ENCODE data around the gene TBL1X. TPM values are rescaled to one million over a fixed set of nuclear protein-coding genes. Genes with fewer than 3 reads are reported as not detected.

The TBL1X gene
- total and polyA plus RNA-seq, 2 of the 13 experiments (the other 11 are each of a cell fraction or from before 2014, with no cell fraction given) = 17.6 to 19.9 TPM

- ATAC-seq (no peak), DNase-seq (ENCODE audit: low spot score) (no peak), FAIRE-seq (no peak)
- Histone ChIP-seq H3K79me2 (ENCODE audit: insufficient read depth, low read length) (no peaks in the 10 kb centered on the region), H3K27ac (ENCODE audit: extremely low read length, insufficient read depth, low read length) (no peak overlapping the region), H3K4me2 (ENCODE audit: low read depth, low read length) (no peak overlapping the region), H2AFZ (ENCODE audit: low read length) (no peak overlapping the region), H3K9ac (ENCODE audit: insufficient read depth, low read depth, low read length) (no peak overlapping the region), H3K4me3 (replicated peaks in 1 of 3; ENCODE audit: insufficient read depth in 1 of 3, low read depth in 2 of 3, low read length in 3 of 3) (no peak overlapping the region), H3K27me3 (ENCODE audit: control insufficient read depth in 1 of 2, insufficient read depth in 2 of 2, low read length in 2 of 2) (no peaks in the 10 kb centered on the region), H3K4me1 (ENCODE audit: insufficient read depth, low read length) (no peaks in the 10 kb centered on the region), H3K36me3 (replicated peaks in 1 of 2; ENCODE audit: control insufficient read depth in 1 of 2, insufficient read depth in 2 of 2, low read length in 2 of 2) (peaks cover 3 to 7% of the 10 kb centered on the region in 2 experiments; a peak in 3 of 5 replicates), H3K9me3 (ENCODE audit: low read length) (no peaks in the 10 kb centered on the region), H4K20me1 (ENCODE audit: insufficient read depth, low read length) (no peaks in the 10 kb centered on the region)
- in situ Hi-C loops (cut with HindIII; ENCODE audit: extremely low pct_ligation_motif_present, low pct_unique_long_range_greater_than_20kb) = no loop called here
- intact Hi-C loops (cut with micrococcal nuclease; ENCODE audit: unreplicated experiment) = no loop called here
- WGBS (ENCODE audit: low lambda C conversion rate) = 96% methylated on average over 6 of the region's 6 CpGs
- BruUV-seq (replicated peaks) = no TSS peak
- ChIA-PET POLR2A (no interaction called here), CTCF (ENCODE audit: low intra/inter-chr PET ratio, low total read pairs) (no interaction called here)
- TF ChIP-seq KMT2B (CRISPR knock-in tag; IDR thresholded peaks at IDR 0.05) (no peak), NFIB (CRISPR knock-in tag; IDR thresholded peaks at IDR 0.05; ENCODE audit: borderline replicate concordance) (no peak), GABPB1 (CRISPR knock-in tag; IDR thresholded peaks at IDR 0.05) (no peak), HNF1B (CRISPR knock-in tag; IDR thresholded peaks at IDR 0.05) (no peak), SIN3A (IDR thresholded peaks at IDR 0.05; ENCODE audit: borderline replicate concordance, low read depth, low read length) (no peak), KIAA2018 (CRISPR knock-in tag; IDR thresholded peaks at IDR 0.05; ENCODE audit: borderline replicate concordance) (no peak), AKAP8 (CRISPR knock-in tag; IDR thresholded peaks at IDR 0.05) (no peak), ZFAT (CRISPR knock-in tag; conservative IDR thresholded peaks at IDR 0.05) (no peak)
Observed at GRCh38 chrX:9676738-9677097, 211.9 kb downstream of the TBL1X start.
